NCI-H1417 treated with DMSO at 0.1 percent for 48 hours (cell line): ENCODE results near the gene PTCRA.

Experiments
- DNase-seq: peaks from one replicate; lab custom pipeline; 2025; lab: John Stamatoyannopoulos, UW

Gene PTCRA

DNA sequence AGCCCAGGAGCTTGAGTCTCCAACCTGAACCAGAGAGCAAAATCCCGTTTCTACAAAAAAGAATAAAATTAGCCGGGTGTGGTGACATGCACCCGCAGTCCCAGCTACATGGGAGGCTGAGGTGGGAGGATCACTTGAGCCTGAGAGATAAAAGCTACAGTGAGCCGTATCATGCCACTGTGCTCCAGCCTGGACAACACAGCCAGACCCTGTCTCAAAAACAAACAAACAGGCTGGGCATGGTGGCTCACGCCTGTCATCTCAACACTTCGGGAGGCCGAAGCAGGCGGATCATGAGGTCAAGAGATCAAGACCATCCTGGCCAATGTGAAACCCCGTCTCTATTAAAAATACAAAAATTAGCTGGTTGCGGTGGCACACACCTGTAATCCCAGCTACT, 11.4 kb upstream of the PTCRA start:
- no peak for DNase-seq

GRCh38 chr6:42907336-42907735, 8.5 kb upstream of the PTCRA start:
- DNase-seq: no peak

GRCh38 chr6:42909835-42910234, 6.0 kb upstream of the PTCRA start:
- no peak for DNase-seq

DNA sequence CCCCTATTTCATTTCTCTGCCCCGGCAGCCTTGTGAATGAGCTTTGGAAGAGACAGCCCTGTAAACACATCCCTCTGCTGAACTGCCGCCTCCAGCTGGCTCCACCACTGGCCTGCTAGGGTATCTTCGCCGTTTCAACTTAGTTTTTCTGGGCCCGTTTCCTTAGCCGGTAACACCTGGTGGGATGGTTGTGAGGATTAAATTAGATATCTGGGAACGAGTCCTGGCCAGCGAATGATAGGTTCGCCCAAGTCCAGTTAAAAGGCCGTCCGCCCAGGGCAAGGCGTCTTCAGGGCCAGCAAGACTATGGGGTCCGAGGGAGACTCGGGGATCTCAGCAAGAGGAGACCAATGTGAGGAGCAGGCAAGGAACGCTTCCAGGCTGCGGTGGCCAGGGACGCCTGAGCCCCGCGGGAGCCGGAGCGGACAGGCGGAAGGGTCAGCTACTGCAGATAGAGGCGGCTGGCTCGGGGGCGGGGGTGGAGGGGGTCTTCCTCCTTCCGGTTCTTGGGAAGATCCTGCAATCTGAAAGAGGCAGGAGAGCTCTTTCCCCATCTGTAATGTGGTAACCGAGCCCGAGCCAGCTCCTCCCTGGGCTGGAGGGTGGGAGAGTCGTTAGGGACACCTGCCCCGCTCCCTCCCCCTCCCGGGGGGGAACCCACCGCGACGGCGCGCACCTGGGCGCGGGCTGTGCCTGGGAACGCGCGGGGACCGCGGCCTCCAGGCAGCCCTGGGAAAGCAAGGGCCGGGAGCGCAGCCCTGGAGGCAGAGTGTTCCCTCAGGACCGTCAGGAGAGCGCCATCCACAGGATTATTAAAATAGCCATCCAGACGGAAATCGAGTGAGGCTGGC, 4.5 kb upstream of the PTCRA start:
- no peak for DNase-seq

GRCh38 chr6:42914546-42914945, 1.3 kb upstream of the PTCRA start:
- no peak for DNase-seq

DNA sequence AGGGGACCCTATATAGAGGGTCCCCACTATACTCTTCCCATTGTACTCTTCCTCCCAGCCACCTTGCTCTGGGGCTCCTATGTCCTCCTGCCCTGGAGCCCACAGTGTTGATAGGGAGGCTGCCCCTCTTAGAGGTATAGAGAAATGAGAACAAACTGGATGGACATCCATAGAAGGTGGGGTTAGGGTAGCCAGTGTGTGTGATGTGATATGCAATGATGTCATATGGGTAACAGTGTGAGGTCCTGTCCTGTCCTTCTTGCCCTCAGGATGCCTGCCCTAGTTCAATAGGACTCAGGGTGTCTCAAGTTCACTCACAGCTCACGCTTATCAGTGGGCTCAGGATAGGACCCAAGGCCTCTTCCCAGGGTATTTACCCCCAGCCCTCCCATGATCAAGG, 435 bp downstream of the PTCRA start:
- no peak for DNase-seq

DNA sequence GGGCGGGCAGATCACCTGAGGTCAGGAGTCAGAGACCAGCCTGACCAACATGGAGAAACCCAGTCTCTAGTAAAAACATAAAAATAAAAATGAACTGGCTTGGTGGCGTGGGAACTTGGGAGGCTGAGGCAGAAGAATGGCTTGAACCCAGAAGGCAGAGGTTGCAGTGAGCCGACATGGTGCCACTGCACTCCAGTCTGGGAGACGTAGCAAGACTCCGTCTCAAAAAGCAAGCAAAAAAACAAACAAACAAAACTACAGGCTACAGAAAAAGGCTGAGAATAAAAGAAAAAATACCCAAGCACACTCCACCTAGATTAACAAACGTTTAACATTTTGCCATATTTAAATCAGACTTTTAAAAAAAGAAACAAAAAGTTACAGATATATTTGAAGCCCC, 5.9 kb downstream of the PTCRA start:
- DNase-seq: no peak

DNA sequence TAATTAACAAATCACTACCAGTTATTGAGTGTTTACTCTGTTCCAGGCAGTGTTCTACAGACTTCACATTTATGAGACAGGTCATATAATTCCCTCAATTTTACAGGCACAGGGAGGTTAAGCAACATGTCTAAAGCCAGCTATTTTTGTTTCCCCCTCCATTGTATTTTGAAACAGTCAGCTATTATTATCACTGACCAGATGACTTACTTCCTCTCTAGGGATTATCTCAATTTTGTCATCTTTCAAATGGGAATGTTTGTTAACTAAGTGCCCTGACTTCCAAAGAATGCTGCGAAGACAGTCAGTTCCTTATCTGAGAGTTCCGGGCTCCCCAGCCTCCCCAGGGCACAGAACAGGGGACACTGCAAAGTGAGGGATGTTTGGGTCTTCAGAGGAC, 7.8 kb downstream of the PTCRA start:
- no peak for DNase-seq

- DNase-seq: no peak
Measured at GRCh38 chr6:42925248-42925857, 9.5 kb downstream of the PTCRA start.

DNA sequence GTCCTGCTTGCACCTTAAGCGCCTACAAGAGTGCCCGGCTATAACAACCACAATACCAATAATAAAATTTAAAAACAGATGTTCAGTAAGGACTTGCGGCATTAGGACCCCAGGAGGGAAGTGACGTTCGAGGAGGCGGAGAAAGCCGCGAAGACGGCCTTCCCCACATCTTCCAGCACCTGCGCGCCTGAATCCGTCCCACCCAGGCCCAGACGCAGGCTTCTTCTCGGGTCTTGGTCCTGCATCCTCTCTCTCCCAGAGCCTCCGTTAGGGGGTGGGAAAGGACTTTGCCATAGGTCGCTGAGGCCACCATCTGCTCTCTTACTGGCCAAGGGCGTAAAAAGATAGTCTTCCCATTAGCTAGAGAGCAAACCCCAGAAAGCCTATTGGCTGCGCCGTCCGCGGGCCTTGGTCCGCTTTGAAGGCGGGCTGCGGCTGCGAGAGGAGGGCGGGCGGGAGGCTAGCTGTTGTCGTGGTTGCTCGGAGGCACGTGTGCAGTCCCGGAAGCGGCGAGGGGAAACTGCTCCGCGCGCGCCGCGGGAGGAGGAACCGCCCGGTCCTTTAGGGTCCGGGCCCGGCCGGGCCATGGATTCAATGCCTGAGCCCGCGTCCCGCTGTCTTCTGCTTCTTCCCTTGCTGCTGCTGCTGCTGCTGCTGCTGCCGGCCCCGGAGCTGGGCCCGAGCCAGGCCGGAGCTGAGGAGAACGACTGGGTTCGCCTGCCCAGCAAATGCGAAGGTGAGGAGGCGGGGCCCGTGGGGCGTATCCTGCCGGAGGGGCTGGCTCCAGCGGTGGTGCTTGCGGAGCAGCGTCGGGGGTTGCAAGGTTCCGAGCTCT, 13.3 kb downstream of the PTCRA start, which contains the start of gene CNPY3:
Gene CNPY3 (plus strand): TSS at position 495 of the 835 bp plus-strand sequence. CDS start 91 bp downstream, at position 586.
- peak; percentile 96 for DNase-seq

- DNase-seq: no peak
Measured at GRCh38 chr6:42929821-42930360, 14.0 kb downstream of the PTCRA start.

- no peak for DNase-seq
Measured at GRCh38 chr6:42932412-42932811, 16.6 kb downstream of the PTCRA start.

- no peak for DNase-seq
Measured at GRCh38 chr6:42933205-42933604, 17.4 kb downstream of the PTCRA start.

- DNase-seq: no peak
Measured at GRCh38 chr6:42935322-42935721, 19.5 kb downstream of the PTCRA start.

DNA sequence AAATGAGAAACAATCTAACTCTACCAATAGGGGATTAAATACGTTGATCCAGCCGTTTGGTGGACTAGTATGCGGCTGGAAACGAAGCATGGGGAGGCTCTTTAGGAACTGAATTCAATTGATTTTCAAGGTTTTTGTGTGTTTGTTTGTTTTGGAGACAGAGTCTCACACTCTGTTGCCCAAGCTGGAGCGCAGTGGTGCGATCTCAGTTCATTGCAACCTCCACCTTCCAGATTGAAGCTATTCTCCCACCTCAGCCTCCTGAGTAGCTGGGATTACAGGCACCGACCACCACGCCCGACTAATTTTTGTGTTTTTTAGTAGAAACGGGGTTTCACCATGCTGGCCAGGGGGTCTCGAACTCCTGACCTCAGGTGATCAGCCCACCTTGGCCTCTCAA, 20.5 kb downstream of the PTCRA start:
- no peak for DNase-seq

- no peak for DNase-seq
Measured at GRCh38 chr6:42937548-42938427, 21.9 kb downstream of the PTCRA start.

GRCh38 chr6:42938428-42938796, 22.6 kb downstream of the PTCRA start:
- DNase-seq: no peak

DNA sequence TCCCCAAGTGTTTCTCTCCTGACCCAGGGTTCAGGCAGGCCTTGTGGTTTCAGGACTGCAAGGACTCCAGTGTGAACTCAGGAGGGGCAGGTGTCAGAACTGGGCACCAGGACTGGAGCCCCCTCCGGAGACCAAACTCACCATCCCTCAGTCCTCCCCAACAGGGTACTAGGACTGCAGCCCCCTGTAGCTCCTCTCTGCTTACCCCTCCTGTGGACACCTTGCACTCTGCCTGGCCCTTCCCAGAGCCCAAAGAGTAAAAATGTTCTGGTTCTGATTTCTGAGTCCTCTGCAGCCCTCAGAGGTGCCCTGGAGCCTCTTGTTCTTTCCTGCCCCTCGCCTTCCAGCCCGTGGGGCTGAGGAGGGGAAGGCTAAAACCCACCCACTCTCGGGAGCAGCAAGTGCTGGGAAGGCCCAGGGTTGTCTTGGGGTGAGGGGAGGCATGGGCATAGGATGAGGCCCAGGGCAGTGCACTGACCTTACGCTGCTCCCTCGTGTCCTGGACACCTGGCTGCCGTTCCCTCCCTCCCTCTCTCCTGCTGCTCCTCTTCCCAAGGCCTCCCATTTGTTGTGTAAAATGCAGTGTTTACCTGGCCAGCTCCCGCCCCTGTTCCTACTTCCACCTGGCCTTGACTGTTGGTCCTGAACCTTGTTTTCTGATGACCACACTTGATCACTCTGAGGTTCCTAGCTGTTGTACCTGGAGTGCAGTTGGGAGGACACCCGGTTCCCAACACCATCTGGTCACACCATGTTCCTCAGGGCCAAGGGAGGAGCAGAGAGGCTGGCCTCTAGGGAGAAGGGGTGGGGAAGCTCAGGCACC, 23.3 kb downstream of the PTCRA start:
- DNase-seq: no peak

DNA sequence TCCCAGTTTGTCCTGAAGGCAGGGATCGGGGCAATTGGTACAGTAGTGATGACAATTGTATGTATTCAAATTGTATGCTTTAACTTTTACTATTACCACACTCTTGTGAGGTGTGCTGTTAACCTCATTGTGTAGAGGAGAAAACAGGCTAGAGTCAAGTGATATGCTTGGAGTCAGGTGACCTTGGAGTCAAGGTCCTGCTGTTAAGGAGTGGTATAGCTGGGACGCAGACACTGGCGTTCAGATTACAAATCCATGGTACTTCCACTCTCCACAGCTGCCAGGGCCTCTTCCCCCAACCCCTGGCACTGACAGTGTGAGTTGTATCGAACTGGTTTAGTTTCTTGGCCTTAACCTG, 23.9 kb downstream of the PTCRA start:
- no peak for DNase-seq

- DNase-seq: no peak
Measured at GRCh38 chr6:42940493-42941045, 24.7 kb downstream of the PTCRA start.
